ENCODE data around the gene AGBL4.

AGBL4 gene

GRCh38 chr1:48794816-48795215, 1228.9 kb downstream of the AGBL4 start:
- no peak overlapping the region for H3K9ac ChIP-seq (ENCODE audit: low read length)
- no peak overlapping the region for H3K4me3 ChIP-seq (ENCODE audit: low read depth, low read length, poor library complexity, severe bottlenecking)
- no peaks in the 10 kb centered on the region for H3F3A ChIP-seq (ENCODE audit: insufficient read depth, low read length)
- H3K9me3 ChIP-seq (ENCODE audit: low read length): no peaks in the 10 kb centered on the region
- H3K36me3 ChIP-seq (ENCODE audit: insufficient read depth, low read length): no peaks in the 10 kb centered on the region
- no peaks in the 10 kb centered on the region for H3K27me3 ChIP-seq (ENCODE audit: insufficient read depth, low read length)
- H3K9me2 ChIP-seq (ENCODE audit: low read depth, low read length): no peaks in the 10 kb centered on the region
- H4K20me1 ChIP-seq (ENCODE audit: insufficient read depth, low read length): no peaks in the 10 kb centered on the region
- H2AFZ ChIP-seq (ENCODE audit: low read length): no peak overlapping the region
- no peaks in the 10 kb centered on the region for H3K4me1 ChIP-seq (ENCODE audit: insufficient read depth, low read length, severe bottlenecking)
- no peak overlapping the region for H3K27ac ChIP-seq (ENCODE audit: low read depth, low read length, poor library complexity, severe bottlenecking)
- TF ChIP-seq CTCF (IDR thresholded peaks at IDR 0.05; ENCODE audit: low read length): no peak
- no peak for TF ChIP-seq EZH2 (IDR thresholded peaks at IDR 0.05; ENCODE audit: borderline replicate concordance, low read length)
- no peaks in the 10 kb centered on the region for H3K79me2 ChIP-seq (ENCODE audit: insufficient read depth, low read length)
- no peak overlapping the region for H3K4me2 ChIP-seq (ENCODE audit: low read length)

- Histone ChIP-seq H3K9me2 (ENCODE audit: low read depth, low read length) (no peaks in the 10 kb centered on the region), H3K79me2 (ENCODE audit: insufficient read depth, low read length) (no peaks in the 10 kb centered on the region), H3F3A (ENCODE audit: insufficient read depth, low read length) (no peaks in the 10 kb centered on the region), H2AFZ (ENCODE audit: low read length) (no peak overlapping the region), H3K4me3 (ENCODE audit: low read depth, low read length, poor library complexity, severe bottlenecking) (no peak overlapping the region), H3K27ac (ENCODE audit: low read depth, low read length, poor library complexity, severe bottlenecking) (no peak overlapping the region), H3K36me3 (ENCODE audit: insufficient read depth, low read length) (no peaks in the 10 kb centered on the region), H3K4me2 (ENCODE audit: low read length) (no peak overlapping the region), H3K9ac (ENCODE audit: low read length) (no peak overlapping the region), H4K20me1 (ENCODE audit: insufficient read depth, low read length) (no peaks in the 10 kb centered on the region), H3K9me3 (ENCODE audit: low read length) (no peaks in the 10 kb centered on the region), H3K27me3 (ENCODE audit: insufficient read depth, low read length) (no peaks in the 10 kb centered on the region), H3K4me1 (ENCODE audit: insufficient read depth, low read length, severe bottlenecking) (no peaks in the 10 kb centered on the region)
- TF ChIP-seq EZH2 (IDR thresholded peaks at IDR 0.05; ENCODE audit: borderline replicate concordance, low read length): no peak
- TF ChIP-seq CTCF (IDR thresholded peaks at IDR 0.05; ENCODE audit: low read length): no peak
These were observed 1229.9 kb downstream of the AGBL4 start for GRCh38 chr1:48793863-48794262.

- Histone ChIP-seq H3K27me3 (ENCODE audit: insufficient read depth, low read length) (no peaks in the 10 kb centered on the region), H3F3A (ENCODE audit: insufficient read depth, low read length) (no peaks in the 10 kb centered on the region), H3K4me3 (ENCODE audit: low read depth, low read length, poor library complexity, severe bottlenecking) (no peak overlapping the region), H3K27ac (ENCODE audit: low read depth, low read length, poor library complexity, severe bottlenecking) (no peak overlapping the region), H3K9me3 (ENCODE audit: low read length) (no peaks in the 10 kb centered on the region), H3K79me2 (ENCODE audit: insufficient read depth, low read length) (no peaks in the 10 kb centered on the region), H3K36me3 (ENCODE audit: insufficient read depth, low read length) (no peaks in the 10 kb centered on the region), H2AFZ (ENCODE audit: low read length) (no peak overlapping the region), H3K9me2 (ENCODE audit: low read depth, low read length) (no peaks in the 10 kb centered on the region), H3K9ac (ENCODE audit: low read length) (no peak overlapping the region), H4K20me1 (ENCODE audit: insufficient read depth, low read length) (no peaks in the 10 kb centered on the region), H3K4me1 (ENCODE audit: insufficient read depth, low read length, severe bottlenecking) (no peaks in the 10 kb centered on the region), H3K4me2 (ENCODE audit: low read length) (no peak overlapping the region)
- TF ChIP-seq EZH2 (IDR thresholded peaks at IDR 0.05; ENCODE audit: borderline replicate concordance, low read length): no peak
- no peak for TF ChIP-seq CTCF (IDR thresholded peaks at IDR 0.05; ENCODE audit: low read length)
These were observed 1230.8 kb downstream of the AGBL4 start for GRCh38 chr1:48792961-48793360.

Data from OCI-LY1 (cell line).